GM19193 (cell line): ENCODE results near the gene KRTAP3-3.

Experiments
- POLR2A ChIP-seq: IDR thresholded peaks from 4 replicates; pipeline ENCODE4 v1.6.1; 2011; ENCODE audit not compliant: insufficient read depth, insufficient read length; ENCODE audit errors: extremely low read depth

Gene KRTAP3-3

DNA sequence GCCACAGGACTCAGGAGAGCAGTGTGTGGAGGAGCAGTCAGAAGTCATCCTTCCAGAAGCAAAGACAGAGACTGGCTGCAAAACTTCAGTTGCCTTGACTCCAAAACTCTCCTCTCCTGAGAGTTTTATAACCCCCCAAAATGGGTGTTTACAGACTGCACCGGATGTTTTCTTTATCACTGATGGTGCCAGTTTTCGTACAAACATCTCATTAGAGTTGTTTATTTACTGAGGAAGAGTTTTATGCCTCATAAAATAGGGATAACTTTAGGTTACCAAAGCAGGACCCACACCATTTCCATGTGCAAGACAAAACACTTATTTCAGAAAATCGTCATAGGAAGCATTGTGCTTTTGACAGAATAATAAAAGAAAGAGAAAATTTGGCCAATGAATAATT is 9.7 kb downstream of the KRTAP3-3 start, which contains the start of gene KRT40:
TSS of gene KRT40 (minus strand) at position 101 of the 400 bp plus-strand sequence. CDS start at position 48, 53 bp downstream.
- TF ChIP-seq POLR2A = no peak

- TF ChIP-seq POLR2A = no peak
Observed at GRCh38 chr17:40981115-40981514, 12.8 kb downstream of the KRTAP3-3 start.

GRCh38 chr17:40980596-40980995 is 13.4 kb downstream of the KRTAP3-3 start:
- TF ChIP-seq POLR2A = no peak

DNA sequence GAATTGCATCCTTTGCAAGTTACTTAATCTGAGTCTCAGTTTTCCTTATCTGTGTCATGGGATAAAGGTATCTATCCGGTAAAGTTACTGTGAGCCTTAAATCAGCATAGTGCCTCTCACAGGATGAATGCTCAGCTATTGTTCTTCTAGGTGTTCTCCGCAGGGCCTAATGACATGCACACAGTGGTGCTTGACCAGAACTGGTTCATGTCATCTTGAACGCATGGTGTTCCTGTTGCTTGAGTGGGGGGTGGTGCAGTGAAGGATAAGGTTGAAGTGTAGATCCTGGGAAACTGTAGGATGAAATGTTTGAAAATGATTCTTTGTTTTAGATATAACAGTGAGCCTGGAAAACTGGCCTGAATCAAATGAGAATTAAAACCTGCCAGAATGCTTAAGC is 13.8 kb downstream of the KRTAP3-3 start:
- no peak for TF ChIP-seq POLR2A

- TF ChIP-seq POLR2A = no peak
Observed at GRCh38 chr17:40978575-40979151, 15.3 kb downstream of the KRTAP3-3 start.

DNA sequence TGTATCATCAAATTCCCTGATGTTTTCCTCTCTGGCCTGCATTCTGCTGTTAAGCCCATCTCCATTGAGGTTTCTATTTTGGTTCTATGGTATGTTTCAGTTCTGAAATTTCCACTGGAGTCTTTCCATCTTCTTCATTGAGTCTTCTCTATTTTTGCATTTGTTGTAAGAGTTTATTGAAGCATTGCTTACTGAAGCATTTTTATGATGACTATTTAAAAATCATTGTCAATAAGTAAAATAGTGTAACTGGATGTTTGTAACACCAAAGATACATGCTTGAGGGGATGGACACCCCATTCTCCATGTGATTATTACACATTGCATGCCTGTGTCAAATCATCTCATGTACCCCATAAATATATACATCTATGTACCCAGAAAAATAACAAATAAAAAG is 18.4 kb downstream of the KRTAP3-3 start:
- TF ChIP-seq POLR2A = no peak

DNA sequence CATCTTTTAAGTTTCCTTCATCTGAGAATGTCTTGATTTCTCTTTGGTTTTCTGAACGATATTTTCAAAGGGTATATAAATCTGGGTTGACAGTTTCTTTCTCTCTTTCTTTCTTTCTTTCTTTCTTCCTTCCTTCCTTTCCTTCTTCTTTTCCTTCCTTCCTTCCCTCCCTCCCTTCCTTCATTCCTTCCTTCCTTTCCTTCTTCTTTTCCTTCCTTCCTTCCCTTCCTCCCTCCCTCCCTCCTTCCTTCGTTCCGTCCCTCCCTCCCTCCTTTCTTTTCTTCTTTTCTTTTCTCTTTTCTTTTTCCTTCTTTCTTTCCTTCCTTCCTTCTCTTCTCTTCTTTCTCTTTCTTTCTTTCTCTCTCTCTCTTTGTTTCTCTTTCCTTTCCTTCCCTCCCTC is 19.6 kb downstream of the KRTAP3-3 start:
- no peak for TF ChIP-seq POLR2A

GRCh38 chr17:40967582-40967981 is 26.4 kb downstream of the KRTAP3-3 start:
- TF ChIP-seq POLR2A = no peak

- TF ChIP-seq POLR2A = no peak
Observed at GRCh38 chr17:40966848-40967247, 27.1 kb downstream of the KRTAP3-3 start, which contains the start of gene KRT39. Gene KRT39 (minus strand): TSS chr17:40966948. CDS start chr17:40966856, 92 bp downstream.

DNA sequence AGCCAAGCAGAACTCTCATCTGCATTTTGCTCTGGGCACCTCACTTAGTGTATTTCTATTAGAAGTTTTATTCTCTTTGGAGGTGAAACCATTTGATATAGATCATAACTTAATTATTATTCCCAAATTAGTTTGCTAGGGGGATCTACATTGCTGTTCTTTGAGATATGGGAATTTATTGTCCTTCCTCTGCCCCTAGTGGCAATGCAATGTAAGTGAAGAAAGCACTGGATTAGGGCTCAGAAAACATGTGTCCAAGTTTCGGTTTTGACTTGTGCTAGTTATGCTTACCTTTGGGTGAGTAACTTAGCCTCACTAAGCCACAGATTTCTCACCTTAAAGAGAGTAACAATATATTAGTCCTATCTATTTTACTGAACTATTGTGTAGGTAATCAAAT is 30.1 kb downstream of the KRTAP3-3 start:
- TF ChIP-seq POLR2A = no peak

DNA sequence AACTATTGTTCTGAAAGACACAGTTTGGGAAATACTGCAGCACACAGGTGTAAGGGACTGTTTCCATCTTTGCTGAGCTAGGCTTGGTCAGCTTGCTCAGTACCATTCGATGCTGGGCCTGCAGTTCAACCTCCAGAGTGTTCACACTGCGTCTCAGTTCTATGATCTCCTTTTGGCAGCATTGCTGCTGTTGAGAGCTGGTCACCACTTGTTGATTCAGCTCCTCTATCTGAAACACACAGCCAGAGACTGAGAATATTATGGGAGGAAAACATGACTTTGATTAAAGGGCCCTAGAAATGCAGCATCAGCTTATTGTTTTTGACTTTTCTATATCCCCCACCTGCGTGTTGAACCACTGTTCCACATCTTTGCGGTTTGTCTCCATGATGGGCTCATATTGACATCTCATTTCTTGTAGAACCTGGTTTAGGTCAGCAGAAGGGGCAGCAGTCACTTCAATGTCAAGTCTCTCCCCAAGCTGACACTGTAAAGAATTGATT is 31.9 kb downstream of the KRTAP3-3 start:
- TF ChIP-seq POLR2A = no peak

- TF ChIP-seq POLR2A = no peak
Observed at GRCh38 chr17:40961591-40961990, 32.4 kb downstream of the KRTAP3-3 start.

GRCh38 chr17:40960144-40960543 is 33.8 kb downstream of the KRTAP3-3 start:
- TF ChIP-seq POLR2A = no peak

DNA sequence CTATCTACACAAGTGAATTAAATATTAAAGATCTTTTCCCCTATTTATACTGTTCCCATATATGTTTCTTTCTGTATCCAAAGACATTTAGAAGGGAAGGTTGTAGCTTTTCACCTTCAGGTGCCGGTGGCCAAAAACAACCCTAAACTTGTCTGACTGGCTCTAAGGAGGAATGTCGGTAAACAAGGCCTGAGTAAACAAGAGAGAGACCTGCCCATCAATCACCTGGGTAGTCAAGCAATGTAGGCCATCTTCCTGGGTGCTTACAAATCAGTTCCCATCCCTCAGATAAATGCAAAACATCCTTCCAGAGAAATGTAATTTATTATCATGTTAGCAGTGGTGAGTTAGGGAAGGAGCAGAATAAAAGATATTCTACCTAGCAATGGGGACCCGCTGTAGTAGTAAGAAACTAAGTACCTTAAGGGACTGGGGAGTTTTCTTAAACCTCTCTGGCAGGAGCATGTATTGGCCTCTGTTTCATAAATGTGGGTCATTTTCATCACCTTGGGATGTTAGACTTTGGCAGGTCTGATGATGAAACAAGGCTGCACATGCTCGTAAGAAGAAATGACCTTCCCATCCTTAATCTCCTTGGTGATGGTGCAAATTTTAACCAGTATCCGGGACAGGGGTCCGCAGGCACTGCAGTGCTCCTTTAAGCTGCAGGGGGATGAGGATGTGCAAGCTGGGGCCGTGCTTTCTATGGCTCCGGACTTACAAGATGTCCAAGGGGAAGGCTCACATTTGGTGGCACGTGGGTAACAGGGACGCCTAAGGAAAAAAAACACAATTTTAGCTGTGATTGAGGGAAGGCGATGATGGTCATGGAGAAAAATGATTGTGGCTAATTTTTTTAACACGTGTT is 35.6 kb downstream of the KRTAP3-3 start:
- no peak for TF ChIP-seq POLR2A

GRCh38 chr17:40956401-40957254 is 37.3 kb downstream of the KRTAP3-3 start:
- TF ChIP-seq POLR2A = no peak
